SIG-M5 (cell line): ENCODE data around the gene PPP1R3G.
"Not testable (repeated sequence)": the region's sequence is repeated elsewhere in the genome, so short reads cannot be mapped to it uniquely, and the experiment has no call there.

Source experiments
- DNase-seq: peaks from one replicate; lab custom pipeline; 2025; lab: John Stamatoyannopoulos, UW

The PPP1R3G gene

GRCh38 chr6:5084781-5085647 is at the start of gene PPP1R3G:
Gene PPP1R3G (plus strand): TSS chr6:5085341. CDS start chr6:5085486, 145 bp downstream.
- DNase-seq, result no peak

GRCh38 chr6:5036269-5036668 is 48.9 kb upstream of the PPP1R3G start:
- no peak for DNase-seq

- no peak for DNase-seq
Observed at GRCh38 chr6:5041955-5042354, 43.2 kb upstream of the PPP1R3G start.

- DNase-seq, result no peak
Observed at GRCh38 chr6:5042436-5042835, 42.7 kb upstream of the PPP1R3G start.

- no peak for DNase-seq
Observed at GRCh38 chr6:5044866-5045265, 40.3 kb upstream of the PPP1R3G start.

GRCh38 chr6:5045416-5045815 is 39.7 kb upstream of the PPP1R3G start:
- DNase-seq, result no peak

GRCh38 chr6:5046430-5046829 is 38.7 kb upstream of the PPP1R3G start:
- DNase-seq, result no peak

GRCh38 chr6:5050009-5050408 is 35.1 kb upstream of the PPP1R3G start:
- peak; percentile 60 for DNase-seq

- DNase-seq, result no peak
Observed at GRCh38 chr6:5051394-5051793, 33.7 kb upstream of the PPP1R3G start.

GRCh38 chr6:5053038-5053437 is 32.1 kb upstream of the PPP1R3G start:
- DNase-seq, result no peak

GRCh38 chr6:5053864-5054244 is 31.3 kb upstream of the PPP1R3G start:
- DNase-seq, result no peak

- DNase-seq, result no peak
Observed at GRCh38 chr6:5054245-5054873, 30.8 kb upstream of the PPP1R3G start.

- no peak for DNase-seq
Observed at GRCh38 chr6:5055118-5055517, 30.0 kb upstream of the PPP1R3G start.

- DNase-seq, result no peak
Observed at GRCh38 chr6:5058254-5058653, 26.9 kb upstream of the PPP1R3G start.

- DNase-seq, result no peak
Observed at GRCh38 chr6:5059036-5059896, 25.9 kb upstream of the PPP1R3G start.

GRCh38 chr6:5060439-5060838 is 24.7 kb upstream of the PPP1R3G start:
- not testable (repeated sequence) for DNase-seq

- no peak for DNase-seq
Observed at GRCh38 chr6:5061152-5061551, 24.0 kb upstream of the PPP1R3G start.

GRCh38 chr6:5063617-5064016 is 21.5 kb upstream of the PPP1R3G start:
- no peak for DNase-seq

GRCh38 chr6:5066456-5067093 is 18.6 kb upstream of the PPP1R3G start:
- DNase-seq, result no peak

GRCh38 chr6:5067305-5067704 is 17.8 kb upstream of the PPP1R3G start:
- no peak for DNase-seq

- DNase-seq, result no peak
Observed at GRCh38 chr6:5068153-5068751, 16.9 kb upstream of the PPP1R3G start.

- no peak for DNase-seq
Observed at GRCh38 chr6:5071216-5071615, 13.9 kb upstream of the PPP1R3G start.
